Measurements from ENCODE around the gene TRMT2A.

The TRMT2A gene

DNA sequence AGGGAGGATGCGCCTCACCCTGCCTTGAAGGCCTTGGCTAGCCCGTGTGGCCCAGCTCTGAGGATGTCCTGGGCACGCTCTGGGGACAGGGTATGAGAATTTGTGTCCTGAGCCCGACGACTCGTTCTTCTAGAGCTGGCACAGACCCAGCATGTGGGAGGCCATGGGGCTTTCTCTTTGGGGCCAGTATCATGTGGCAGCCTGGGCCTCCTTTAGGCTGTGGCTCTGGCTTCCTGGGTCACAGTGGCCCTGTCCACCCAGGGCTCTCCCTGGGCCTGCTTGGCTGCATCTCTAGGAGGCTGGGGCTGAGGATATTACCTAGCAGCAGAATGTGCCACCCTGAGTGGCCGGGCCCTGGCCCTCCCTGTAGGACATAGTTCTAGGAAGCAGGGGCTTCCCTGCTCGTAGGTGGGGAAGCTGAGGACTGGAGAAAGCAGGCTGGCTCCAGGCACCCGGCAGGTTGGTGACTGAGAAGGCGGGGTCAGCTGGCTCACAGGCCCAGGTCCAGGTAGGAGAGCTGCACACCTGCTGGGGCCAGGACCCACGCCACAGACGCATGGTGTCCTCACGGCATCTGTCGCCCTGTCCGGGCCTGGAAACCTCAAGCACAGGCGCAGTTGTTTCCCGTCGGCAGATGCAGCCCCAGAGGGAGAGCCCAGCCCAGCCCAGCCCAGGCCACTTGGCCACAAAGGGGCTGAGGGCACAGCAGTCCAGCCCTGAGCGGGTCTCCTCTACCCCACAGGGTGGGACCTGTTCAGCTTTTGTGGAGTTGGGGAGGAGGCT lies 27.0 kb upstream of the TRMT2A start:
- no peaks in the 10 kb centered on the region for H3K4me1 ChIP-seq
- H3K36me3 ChIP-seq (replicated peaks), result no peaks in the 10 kb centered on the region
- H3K9me3 ChIP-seq, result no peaks in the 10 kb centered on the region
- no peak for DNase-seq (ENCODE audit: low spot score in 2 of 2)
- in situ Hi-C loops (cut with MboI; ENCODE audit: low sequenced_read_pairs), result no loop called here
- H3K4me3 ChIP-seq, result no peak overlapping the region
- no peaks in the 10 kb centered on the region for H3K27me3 ChIP-seq (ENCODE audit: low read depth)

DNA sequence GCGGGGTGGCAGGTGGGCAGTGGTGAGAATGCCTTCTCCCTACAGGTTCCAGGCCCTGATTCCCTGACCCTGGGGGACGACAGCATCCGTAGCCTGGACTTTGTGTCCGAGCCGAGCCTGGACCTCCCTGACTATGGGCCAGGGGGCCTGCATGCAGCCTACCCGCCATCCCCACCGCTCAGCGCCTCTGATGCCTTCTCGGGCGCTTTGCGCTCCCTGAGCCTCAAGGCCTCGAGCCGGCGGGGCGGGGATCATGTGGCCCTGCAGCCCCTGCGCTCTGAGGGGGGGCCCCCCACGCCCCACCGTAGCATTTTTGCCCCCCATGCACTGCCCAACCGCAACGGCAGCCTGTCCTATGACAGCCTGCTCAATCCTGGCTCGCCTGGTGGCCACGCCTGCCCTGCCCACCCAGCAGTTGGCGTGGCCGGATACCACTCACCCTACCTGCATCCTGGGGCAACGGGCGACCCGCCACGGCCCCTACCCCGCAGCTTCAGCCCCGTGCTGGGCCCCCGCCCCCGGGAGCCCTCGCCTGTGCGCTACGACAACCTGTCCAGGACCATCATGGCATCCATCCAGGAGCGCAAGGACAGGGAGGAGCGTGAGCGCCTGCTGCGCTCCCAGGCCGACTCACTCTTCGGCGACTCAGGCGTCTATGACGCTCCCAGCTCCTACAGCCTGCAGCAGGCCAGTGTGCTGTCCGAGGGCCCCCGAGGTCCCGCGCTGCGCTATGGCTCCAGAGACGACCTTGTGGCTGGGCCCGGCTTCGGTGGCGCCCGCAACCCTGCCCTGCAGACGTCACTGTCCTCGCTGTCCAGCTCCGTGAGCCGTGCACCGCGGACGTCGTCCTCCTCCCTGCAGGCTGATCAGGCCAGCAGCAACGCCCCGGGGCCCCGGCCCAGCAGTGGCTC lies 25.9 kb upstream of the TRMT2A start:
- no peaks in the 10 kb centered on the region for H3K36me3 ChIP-seq (replicated peaks)
- in situ Hi-C loops (cut with MboI; ENCODE audit: low sequenced_read_pairs), result no loop called here
- H3K9me3 ChIP-seq, result no peaks in the 10 kb centered on the region
- H3K27me3 ChIP-seq (ENCODE audit: low read depth), result no peaks in the 10 kb centered on the region
- no peak for DNase-seq (ENCODE audit: low spot score in 2 of 2)
- H3K4me3 ChIP-seq, result no peak overlapping the region
- H3K4me1 ChIP-seq, result no peaks in the 10 kb centered on the region

DNA sequence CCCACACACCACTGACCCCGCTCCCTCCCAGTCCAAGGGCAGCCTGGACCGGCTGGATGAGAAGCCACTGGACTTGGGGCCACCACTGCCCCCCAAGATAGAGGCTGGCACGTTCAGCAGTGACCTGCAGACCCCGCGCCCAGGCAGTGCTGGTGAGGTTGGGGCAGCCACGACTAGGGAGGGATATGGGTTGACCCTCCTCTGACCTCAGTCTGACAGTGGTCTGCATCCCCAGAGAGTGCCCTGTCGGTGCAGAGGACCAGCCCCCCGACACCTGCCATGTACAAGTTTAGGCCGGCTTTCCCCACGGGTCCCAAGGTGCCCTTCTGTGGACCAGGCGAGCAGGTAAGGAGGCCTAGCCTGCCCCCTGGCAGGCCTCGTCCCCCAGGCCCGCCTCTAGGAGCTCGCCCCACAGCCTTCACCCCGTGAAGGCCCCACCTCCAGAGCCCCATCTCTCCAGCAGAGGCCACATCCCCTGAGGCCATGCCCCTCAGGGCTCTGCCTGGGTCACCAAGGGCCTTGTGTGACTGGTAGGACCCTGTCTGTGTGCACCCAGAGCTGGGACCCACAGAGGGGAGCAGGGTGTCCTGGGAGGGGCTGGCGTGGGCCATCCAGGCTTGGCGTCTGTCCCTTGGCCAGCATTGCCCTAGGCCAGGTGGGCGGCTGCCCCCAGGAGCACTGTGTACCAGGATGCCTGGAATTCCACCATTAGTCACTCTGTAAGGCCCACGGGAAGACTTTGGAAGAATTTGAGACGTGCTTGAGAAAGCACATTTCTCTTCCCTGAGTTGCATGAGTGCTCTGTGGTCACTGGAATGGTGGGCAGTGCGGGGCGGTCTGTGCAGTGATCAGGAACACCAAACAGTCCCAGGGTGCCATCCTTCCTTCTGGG lies 24.4 kb upstream of the TRMT2A start:
- no peaks in the 10 kb centered on the region for H3K36me3 ChIP-seq (replicated peaks)
- no peaks in the 10 kb centered on the region for H3K4me1 ChIP-seq
- in situ Hi-C loops (cut with MboI; ENCODE audit: low sequenced_read_pairs), result no loop called here
- no peak overlapping the region for H3K4me3 ChIP-seq
- H3K27me3 ChIP-seq (ENCODE audit: low read depth), result no peaks in the 10 kb centered on the region
- DNase-seq (ENCODE audit: low spot score in 2 of 2), result no peak
- no peaks in the 10 kb centered on the region for H3K9me3 ChIP-seq

DNA sequence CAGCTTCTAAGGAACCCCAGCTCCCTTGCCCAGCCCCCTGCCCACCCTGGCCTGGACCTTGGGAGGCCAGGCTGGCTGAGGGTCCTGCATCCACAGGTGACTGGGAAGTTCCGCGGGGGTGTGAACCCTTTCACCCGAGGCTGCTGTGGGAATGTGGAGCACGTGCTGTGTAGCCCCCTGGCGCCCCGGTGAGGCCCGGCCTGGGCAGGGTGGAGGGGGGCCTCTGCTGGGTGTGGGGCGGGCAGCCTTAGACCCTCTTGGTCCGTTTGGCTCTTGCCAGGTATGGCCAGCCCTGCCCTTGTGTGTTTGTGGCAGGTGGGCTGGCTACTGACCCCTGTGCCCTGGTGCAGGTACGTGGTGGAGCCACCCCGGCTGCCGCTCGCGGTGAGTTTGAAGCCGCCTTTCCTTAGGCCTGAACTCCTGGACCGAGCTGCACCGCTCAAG lies 23.5 kb upstream of the TRMT2A start:
- no peaks in the 10 kb centered on the region for H3K9me3 ChIP-seq
- no peaks in the 10 kb centered on the region for H3K36me3 ChIP-seq (replicated peaks)
- H3K4me3 ChIP-seq, result no peak overlapping the region
- no peaks in the 10 kb centered on the region for H3K27me3 ChIP-seq (ENCODE audit: low read depth)
- no peak for DNase-seq (ENCODE audit: low spot score in 2 of 2)
- in situ Hi-C loops (cut with MboI; ENCODE audit: low sequenced_read_pairs), result no loop called here
- no peaks in the 10 kb centered on the region for H3K4me1 ChIP-seq

DNA sequence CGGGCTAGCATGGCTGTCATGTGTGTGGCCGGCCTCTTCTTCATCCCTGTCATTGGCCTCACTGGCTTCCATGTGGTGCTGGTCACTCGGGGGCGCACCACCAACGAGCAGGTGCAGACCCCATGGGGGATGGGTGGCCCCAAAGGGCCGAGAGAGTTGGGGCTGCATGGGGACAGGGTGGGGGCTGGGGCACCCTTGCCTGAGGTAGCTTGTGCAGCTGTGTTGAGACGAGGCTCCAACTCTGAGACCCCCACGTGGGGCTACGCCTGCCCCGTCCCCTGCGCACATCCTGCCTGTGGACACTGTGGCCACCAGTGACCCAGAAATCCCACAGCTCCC lies 23.1 kb upstream of the TRMT2A start:
- DNase-seq (ENCODE audit: low spot score in 2 of 2), result no peak
- Histone ChIP-seq H3K9me3 (no peaks in the 10 kb centered on the region), H3K36me3 (replicated peaks) (no peaks in the 10 kb centered on the region), H3K27me3 (ENCODE audit: low read depth) (no peaks in the 10 kb centered on the region), H3K4me3 (no peak overlapping the region), H3K4me1 (no peaks in the 10 kb centered on the region)
- in situ Hi-C loops (cut with MboI; ENCODE audit: low sequenced_read_pairs), result no loop called here

DNA sequence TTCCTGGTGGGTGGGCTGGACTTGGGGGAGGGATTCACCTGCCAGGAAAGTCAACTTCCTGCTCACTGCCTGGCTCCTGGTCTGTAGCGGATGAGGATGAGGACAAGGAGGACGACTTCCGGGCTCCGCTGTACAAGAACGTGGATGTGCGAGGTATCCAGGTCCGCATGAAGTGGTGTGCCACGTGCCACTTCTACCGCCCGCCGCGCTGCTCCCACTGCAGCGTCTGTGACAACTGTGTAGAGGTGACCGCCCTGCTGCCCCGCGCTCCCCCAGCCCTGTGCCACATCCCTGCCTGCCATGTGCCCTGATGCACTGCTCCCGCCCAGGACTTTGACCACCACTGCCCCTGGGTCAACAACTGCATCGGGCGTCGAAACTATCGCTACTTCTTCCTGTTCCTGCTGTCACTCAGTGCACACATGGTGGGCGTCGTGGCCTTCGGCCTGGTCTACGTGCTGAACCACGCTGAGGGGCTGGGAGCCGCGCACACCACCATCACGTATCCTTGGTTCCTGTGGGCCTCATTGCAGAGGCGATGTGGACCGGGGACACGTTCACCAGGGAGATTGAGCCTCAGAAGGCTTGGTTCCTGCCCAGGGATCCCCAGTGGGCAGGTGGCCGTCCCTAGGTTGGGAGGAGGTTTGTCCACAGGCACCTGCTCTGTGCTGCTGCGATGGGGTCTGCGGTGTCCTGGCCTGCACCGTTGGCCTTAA lies 22.5 kb upstream of the TRMT2A start:
- Histone ChIP-seq H3K4me3 (no peak overlapping the region), H3K4me1 (no peaks in the 10 kb centered on the region), H3K27me3 (ENCODE audit: low read depth) (no peaks in the 10 kb centered on the region), H3K36me3 (replicated peaks) (no peaks in the 10 kb centered on the region), H3K9me3 (no peaks in the 10 kb centered on the region)
- in situ Hi-C loops (cut with MboI; ENCODE audit: low sequenced_read_pairs), result no loop called here
- no peak for DNase-seq (ENCODE audit: low spot score in 2 of 2)

DNA sequence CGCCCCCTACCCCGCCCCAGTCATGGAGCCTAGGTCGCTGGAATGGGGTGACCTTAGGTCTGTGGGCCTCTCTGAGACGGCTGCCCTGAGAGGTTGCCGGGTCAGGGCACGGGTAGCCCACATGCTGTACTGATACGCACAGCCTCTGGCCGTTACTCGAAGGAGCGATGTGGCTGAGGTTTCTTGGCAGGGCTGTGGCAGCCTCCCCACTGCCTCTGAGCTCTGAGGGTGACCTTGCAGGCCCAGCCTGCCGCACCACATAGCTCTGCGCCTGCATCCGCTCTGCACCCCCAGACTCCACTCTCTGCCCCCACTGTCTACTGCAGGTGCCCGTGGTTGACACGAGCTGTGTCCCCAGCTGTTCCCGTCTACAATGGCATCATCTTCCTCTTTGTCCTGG lies 21.8 kb upstream of the TRMT2A start:
- in situ Hi-C loops (cut with MboI; ENCODE audit: low sequenced_read_pairs), result no loop called here
- Histone ChIP-seq H3K4me3 (no peak overlapping the region), H3K9me3 (no peaks in the 10 kb centered on the region), H3K4me1 (no peaks in the 10 kb centered on the region), H3K36me3 (replicated peaks) (no peaks in the 10 kb centered on the region), H3K27me3 (ENCODE audit: low read depth) (no peaks in the 10 kb centered on the region)
- DNase-seq (ENCODE audit: low spot score in 2 of 2), result no peak

DNA sequence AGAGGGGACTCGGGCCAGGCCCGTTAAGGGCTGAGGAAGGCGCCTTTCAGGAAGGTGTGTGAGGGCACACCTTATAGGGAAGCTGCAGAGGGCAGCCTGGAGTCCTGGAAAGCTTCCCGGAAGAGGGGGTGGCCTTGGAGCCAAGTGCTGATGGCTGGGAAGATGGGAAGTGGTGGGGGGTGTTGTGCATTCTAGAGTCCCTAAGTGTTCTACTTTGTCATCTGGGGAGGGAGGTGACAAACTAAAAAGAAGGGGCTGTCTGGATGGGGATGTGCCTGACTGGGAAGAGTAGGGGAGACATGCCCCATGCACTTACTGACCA lies 21.4 kb upstream of the TRMT2A start:
- no peaks in the 10 kb centered on the region for H3K4me1 ChIP-seq
- H3K36me3 ChIP-seq (replicated peaks), result no peaks in the 10 kb centered on the region
- no peak for DNase-seq (ENCODE audit: low spot score in 2 of 2)
- no peaks in the 10 kb centered on the region for H3K9me3 ChIP-seq
- in situ Hi-C loops (cut with MboI; ENCODE audit: low sequenced_read_pairs), result no loop called here
- no peak overlapping the region for H3K4me3 ChIP-seq
- no peaks in the 10 kb centered on the region for H3K27me3 ChIP-seq (ENCODE audit: low read depth)

DNA sequence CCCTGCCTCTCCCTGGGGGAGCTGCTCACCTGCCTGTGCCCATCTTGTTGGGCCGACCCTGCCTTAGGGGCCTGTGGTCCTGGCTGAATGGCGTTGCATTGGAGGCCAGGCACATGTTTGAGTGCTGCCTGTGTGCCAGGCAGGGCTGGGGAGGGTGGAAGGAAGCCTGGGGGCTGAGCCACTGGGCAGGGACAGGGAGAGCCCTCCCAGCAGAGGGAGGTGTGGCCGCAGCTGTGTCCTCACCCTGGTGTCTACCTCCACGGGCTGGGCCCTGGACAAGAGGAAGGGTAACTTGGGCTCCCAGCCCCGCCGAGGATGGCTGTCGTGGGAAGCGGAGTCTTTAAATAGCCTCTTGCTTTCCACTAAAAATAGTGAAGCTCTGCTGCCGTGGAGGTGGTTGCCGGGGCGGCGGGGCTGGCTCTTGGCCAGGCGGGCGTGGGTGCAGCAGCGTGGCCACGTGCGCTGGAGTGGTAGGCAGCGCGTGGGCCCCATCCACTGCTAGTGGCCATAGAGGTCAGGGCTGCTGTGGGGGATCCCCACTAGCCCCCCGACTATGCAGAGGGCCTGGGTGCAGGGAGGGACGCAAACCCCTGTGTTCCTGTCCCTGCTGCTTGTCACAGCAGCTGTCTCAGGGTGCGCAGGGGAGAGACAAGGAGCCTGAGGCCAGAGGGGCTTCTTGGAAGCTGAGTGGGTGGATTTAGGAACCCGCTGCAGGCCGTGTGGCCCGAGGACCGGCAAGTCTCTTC lies 20.8 kb upstream of the TRMT2A start:
- in situ Hi-C loops (cut with MboI; ENCODE audit: low sequenced_read_pairs), result no loop called here
- no peaks in the 10 kb centered on the region for H3K4me1 ChIP-seq
- no peaks in the 10 kb centered on the region for H3K36me3 ChIP-seq (replicated peaks)
- no peak overlapping the region for H3K4me3 ChIP-seq
- no peaks in the 10 kb centered on the region for H3K9me3 ChIP-seq
- no peaks in the 10 kb centered on the region for H3K27me3 ChIP-seq (ENCODE audit: low read depth)
- no peak for DNase-seq (ENCODE audit: low spot score in 2 of 2)

DNA sequence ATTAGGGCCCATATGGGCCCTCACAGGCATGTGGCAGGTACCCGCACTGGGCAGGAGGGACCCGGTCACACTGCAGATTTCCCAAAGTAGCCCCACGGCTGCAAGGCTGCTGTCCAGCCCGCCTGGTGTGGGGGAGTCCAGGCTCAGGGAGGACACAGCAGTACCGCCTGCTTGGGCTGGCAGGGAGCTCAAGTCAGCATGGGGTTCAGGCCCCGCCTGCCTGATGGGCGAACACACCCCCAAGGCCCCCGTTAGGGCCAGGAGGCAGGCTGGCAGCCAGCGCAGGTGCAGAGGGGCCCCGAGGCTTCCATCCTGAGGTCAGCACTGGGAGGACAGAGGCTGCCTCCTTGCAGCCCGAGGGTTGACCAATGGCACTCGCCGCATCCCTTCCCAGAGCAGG lies 20.1 kb upstream of the TRMT2A start:
- Histone ChIP-seq H3K9me3 (no peaks in the 10 kb centered on the region), H3K27me3 (ENCODE audit: low read depth) (no peaks in the 10 kb centered on the region), H3K36me3 (replicated peaks) (no peaks in the 10 kb centered on the region), H3K4me3 (no peak overlapping the region), H3K4me1 (no peaks in the 10 kb centered on the region)
- in situ Hi-C loops (cut with MboI; ENCODE audit: low sequenced_read_pairs), result no loop called here
- no peak for DNase-seq (ENCODE audit: low spot score in 2 of 2)

DNA sequence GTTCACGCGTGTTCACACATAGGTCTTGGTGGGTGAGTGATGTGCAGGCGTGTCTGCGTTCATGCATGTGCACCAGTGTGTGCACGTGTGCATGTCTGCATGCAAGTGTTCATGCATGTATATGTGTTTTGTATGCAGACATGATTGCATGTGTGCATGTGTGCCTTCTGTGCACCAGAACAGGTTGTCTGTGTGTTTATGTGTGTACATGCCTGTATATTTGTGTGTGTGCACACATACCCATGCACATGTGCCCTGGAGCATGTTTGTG lies 19.5 kb upstream of the TRMT2A start:
- Histone ChIP-seq H3K4me3 (no peak overlapping the region), H3K9me3 (no peaks in the 10 kb centered on the region), H3K27me3 (ENCODE audit: low read depth) (no peaks in the 10 kb centered on the region), H3K36me3 (replicated peaks) (no peaks in the 10 kb centered on the region), H3K4me1 (no peaks in the 10 kb centered on the region)
- DNase-seq (ENCODE audit: low spot score in 2 of 2), result no peak
- in situ Hi-C loops (cut with MboI; ENCODE audit: low sequenced_read_pairs), result no loop called here

DNA sequence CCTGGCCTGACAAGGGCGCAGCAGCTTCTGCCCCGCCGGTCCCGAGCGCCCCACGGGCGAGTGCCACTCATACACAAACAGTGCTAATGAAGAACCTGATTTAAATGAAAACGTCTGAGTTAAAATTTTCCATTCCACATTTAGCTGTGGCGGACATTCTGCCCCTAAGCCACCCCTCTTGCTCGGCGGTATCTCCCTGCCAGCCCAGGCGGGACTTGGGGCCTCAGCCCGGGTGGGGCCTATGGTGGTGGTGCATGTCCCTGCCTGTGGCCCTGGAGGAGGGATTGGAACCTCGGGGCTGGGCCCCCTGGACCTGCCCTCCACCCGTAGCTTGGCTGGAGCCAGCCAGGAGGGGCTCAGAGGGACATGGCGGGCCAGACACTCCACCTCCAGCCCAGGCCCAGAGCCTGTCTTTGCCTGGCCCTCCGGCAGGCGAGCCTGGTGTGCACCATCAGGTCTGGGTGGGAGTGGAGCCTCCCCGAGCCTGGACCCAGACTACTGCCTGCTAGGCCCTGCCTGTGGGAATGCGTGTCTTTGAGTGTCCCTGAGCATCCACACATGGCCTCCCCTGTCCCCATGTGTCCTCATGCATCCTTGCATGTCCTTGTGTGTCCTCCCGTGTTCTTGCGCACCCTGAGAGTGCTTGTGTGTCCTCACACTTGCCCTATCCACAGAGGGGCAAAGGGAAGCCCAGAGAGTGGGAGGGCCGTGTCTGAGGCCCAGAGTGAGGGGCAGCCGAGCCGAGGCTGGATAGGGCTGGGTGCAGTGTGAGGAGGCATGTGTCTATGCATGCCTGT lies 19.0 kb upstream of the TRMT2A start:
- H3K36me3 ChIP-seq (replicated peaks), result no peaks in the 10 kb centered on the region
- in situ Hi-C loops (cut with MboI; ENCODE audit: low sequenced_read_pairs), result no loop called here
- H3K9me3 ChIP-seq, result no peaks in the 10 kb centered on the region
- no peak overlapping the region for H3K4me3 ChIP-seq
- H3K27me3 ChIP-seq (ENCODE audit: low read depth), result no peaks in the 10 kb centered on the region
- no peak for DNase-seq (ENCODE audit: low spot score in 2 of 2)
- H3K4me1 ChIP-seq, result no peaks in the 10 kb centered on the region

Measured in HAP-1 (cell line).